Urinary bladder (tissue), 4 donors: ENCODE measurements around the gene TRIB2. TPM values are rescaled to one million over a fixed set of nuclear protein-coding genes. Genes with fewer than 3 reads are reported as not detected.

Experiments used
- DNase-seq: peaks from one replicate; pipeline ENCODE4 v3.0.0-alpha.2; 2015; ENCODE audit errors: extremely low spot score
- H3K27ac ChIP-seq: one replicate; pipeline ENCODE4 v1.5.1; 2013; ENCODE audit warnings: low read depth, mild to moderate bottlenecking, moderate library complexity
- H3K36me3 ChIP-seq: one replicate; pipeline ENCODE4 v1.6.1; 2013; ENCODE audit warnings: mild to moderate bottlenecking, moderate library complexity; ENCODE audit not compliant: insufficient read depth
- H3K4me1 ChIP-seq: one replicate; pipeline ENCODE4 v1.6.1; 2013; ENCODE audit warnings: mild to moderate bottlenecking, moderate library complexity; ENCODE audit not compliant: insufficient read depth
- H3K4me3 ChIP-seq: one replicate; pipeline ENCODE4 v1.5.1; 2013; ENCODE audit warnings: low read depth, low read length
- WGBS: extraction: QIAGEN DNeasy Blood & Tissue Kit; methylation state at CpG from one replicate; pipeline ENCODE4 v1.1.7; 2013; 5-methylcytosine and 5-hydroxymethylcytosine counted together
- polyA plus RNA-seq: library from polyadenylated mRNA; stranded (reverse); fragments of 200-250 nt; gene quantifications from one replicate; pipeline ENCODE4 v1.2.3, GENCODE V29; 2013
- total RNA-seq: library from RNA; depleted of rRNA; stranded (reverse); fragments of >200 nt; gene quantifications from one replicate; pipeline ENCODE4 v1.2.3, GENCODE V29; 2014
- donor health status: healthy with polysubstance abuse.
- donor health status: healthy.

Gene TRIB2
- total and polyA plus RNA-seq, 2 donors, result 27.5 to 51.3 TPM

GRCh38 chr2:12730265-12730664 lies 13.5 kb downstream of the TRIB2 start:
- Histone ChIP-seq H3K36me3 (peaks cover 1% of the 10 kb centered on the region), H3K4me3 (no peak overlapping the region), H3K27ac (no peak overlapping the region), H3K4me1 (no peaks in the 10 kb centered on the region)
- WGBS, result 89% methylated on average over 5 of the region's 5 CpGs
- DNase-seq, result no peak

GRCh38 chr2:12731701-12732280 lies 15.1 kb downstream of the TRIB2 start:
- H3K4me1 ChIP-seq, result no peaks in the 10 kb centered on the region
- H3K36me3 ChIP-seq, result no peaks in the 10 kb centered on the region
- H3K27ac ChIP-seq, result no peak overlapping the region
- H3K4me3 ChIP-seq, result no peak overlapping the region
- WGBS, result 94% methylated on average over 16 of the region's 16 CpGs
- no peak for DNase-seq

GRCh38 chr2:12732651-12733050 lies 15.9 kb downstream of the TRIB2 start:
- WGBS, result 72% methylated on average over 10 of the region's 10 CpGs
- DNase-seq, result no peak
- Histone ChIP-seq H3K4me1 (no peaks in the 10 kb centered on the region), H3K4me3 (no peak overlapping the region), H3K36me3 (no peaks in the 10 kb centered on the region), H3K27ac (no peak overlapping the region)

GRCh38 chr2:12733846-12734245 lies 17.1 kb downstream of the TRIB2 start:
- Histone ChIP-seq H3K4me3 (no peak overlapping the region), H3K27ac (no peak overlapping the region), H3K36me3 (no peaks in the 10 kb centered on the region), H3K4me1 (no peaks in the 10 kb centered on the region)
- whole genome bisulfite sequencing, result 79% methylated on average over 7 of the region's 7 CpGs
- no peak for DNase-seq

- Histone ChIP-seq H3K27ac (no peak overlapping the region), H3K4me1 (no peaks in the 10 kb centered on the region)
- DNase-seq, result no peak
Observed at GRCh38 chr2:12734914-12735654, 18.3 kb downstream of the TRIB2 start.

GRCh38 chr2:12737297-12737696 lies 20.6 kb downstream of the TRIB2 start:
- Histone ChIP-seq H3K27ac (no peak overlapping the region), H3K4me1 (no peaks in the 10 kb centered on the region), H3K36me3 (no peaks in the 10 kb centered on the region), H3K4me3 (no peak overlapping the region)
- WGBS, result 81% methylated on average over 9 of the region's 9 CpGs
- DNase-seq, result no peak

More at GRCh38 chr2:12734914-12735654, 18.3 kb downstream of the TRIB2 start:
- Histone ChIP-seq H3K4me3 (no peak overlapping the region), H3K36me3 (no peaks in the 10 kb centered on the region)
- WGBS, result 83% methylated on average over 12 of the region's 12 CpGs

GRCh38 chr2:12737738-12738485 lies 21.2 kb downstream of the TRIB2 start:
- WGBS, result 89% methylated on average over 11 of the region's 11 CpGs
- H3K36me3 ChIP-seq, result no peaks in the 10 kb centered on the region
- H3K27ac ChIP-seq, result no peak overlapping the region
- DNase-seq, result no peak
- no peaks in the 10 kb centered on the region for H3K4me1 ChIP-seq
- H3K4me3 ChIP-seq, result no peak overlapping the region

- 95% methylated on average over 9 of the region's 9 CpGs for WGBS
- Histone ChIP-seq H3K4me3 (no peak overlapping the region), H3K4me1 (no peaks in the 10 kb centered on the region), H3K36me3 (no peaks in the 10 kb centered on the region), H3K27ac (no peak overlapping the region)
- DNase-seq, result no peak
Observed at GRCh38 chr2:12739721-12740254, 23.1 kb downstream of the TRIB2 start.

GRCh38 chr2:12741380-12741779 lies 24.6 kb downstream of the TRIB2 start:
- H3K27ac ChIP-seq, result no peak overlapping the region
- DNase-seq, result no peak
- WGBS, result 61% methylated on average over 3 of the region's 3 CpGs
- no peaks in the 10 kb centered on the region for H3K4me1 ChIP-seq
- H3K4me3 ChIP-seq, result no peak overlapping the region
- H3K36me3 ChIP-seq, result no peaks in the 10 kb centered on the region

GRCh38 chr2:12742891-12743290 lies 26.2 kb downstream of the TRIB2 start:
- Histone ChIP-seq H3K27ac (no peak overlapping the region), H3K36me3 (no peaks in the 10 kb centered on the region), H3K4me1 (no peaks in the 10 kb centered on the region), H3K4me3 (no peak overlapping the region)
- DNase-seq, result no peak
- 88% methylated on average over 3 of the region's 3 CpGs for WGBS

GRCh38 chr2:12750166-12750905 lies 33.6 kb downstream of the TRIB2 start:
- no peaks in the 10 kb centered on the region for H3K36me3 ChIP-seq
- 90% methylated on average over 7 of the region's 7 CpGs for WGBS
- H3K27ac ChIP-seq, result no peak overlapping the region
- no peaks in the 10 kb centered on the region for H3K4me1 ChIP-seq
- H3K4me3 ChIP-seq, result no peak overlapping the region
- no peak for DNase-seq

- no peak overlapping the region for H3K4me3 ChIP-seq
- WGBS, result 83% methylated on average over 5 of the region's 5 CpGs
Observed at GRCh38 chr2:12754643-12755042, 37.9 kb downstream of the TRIB2 start.

GRCh38 chr2:12755384-12755783 lies 38.6 kb downstream of the TRIB2 start:
- no peaks in the 10 kb centered on the region for H3K36me3 ChIP-seq
- DNase-seq, result no peak
- no peak overlapping the region for H3K4me3 ChIP-seq
- no peaks in the 10 kb centered on the region for H3K4me1 ChIP-seq
- no peak overlapping the region for H3K27ac ChIP-seq
- WGBS, result 58% methylated on average over 3 of the region's 3 CpGs

More at GRCh38 chr2:12754643-12755042, 37.9 kb downstream of the TRIB2 start:
- DNase-seq, result no peak
- H3K27ac ChIP-seq, result no peak overlapping the region
- H3K36me3 ChIP-seq, result no peaks in the 10 kb centered on the region
- H3K4me1 ChIP-seq, result no peaks in the 10 kb centered on the region
